GM18511 (cell line): ENCODE results near the gene SLC1A2.

Source experiments
- ATAC-seq: cut with Tn5 transposase; IDR thresholded peaks from one replicate; pipeline ENCODE4 v1.9.1; 2021; ENCODE audit warnings: mild to moderate bottlenecking, moderate library complexity; ENCODE audit not compliant: unreplicated experiment

Gene SLC1A2

GRCh38 chr11:35248558-35249323 is 170.6 kb downstream of the SLC1A2 start:
- ATAC-seq: no peak

GRCh38 chr11:35247863-35248262 is 171.5 kb downstream of the SLC1A2 start:
- no peak for ATAC-seq

GRCh38 chr11:35247428-35247827 is 171.9 kb downstream of the SLC1A2 start:
- ATAC-seq: no peak

- ATAC-seq: no peak
Observed at GRCh38 chr11:35246745-35247144, 172.6 kb downstream of the SLC1A2 start.

DNA sequence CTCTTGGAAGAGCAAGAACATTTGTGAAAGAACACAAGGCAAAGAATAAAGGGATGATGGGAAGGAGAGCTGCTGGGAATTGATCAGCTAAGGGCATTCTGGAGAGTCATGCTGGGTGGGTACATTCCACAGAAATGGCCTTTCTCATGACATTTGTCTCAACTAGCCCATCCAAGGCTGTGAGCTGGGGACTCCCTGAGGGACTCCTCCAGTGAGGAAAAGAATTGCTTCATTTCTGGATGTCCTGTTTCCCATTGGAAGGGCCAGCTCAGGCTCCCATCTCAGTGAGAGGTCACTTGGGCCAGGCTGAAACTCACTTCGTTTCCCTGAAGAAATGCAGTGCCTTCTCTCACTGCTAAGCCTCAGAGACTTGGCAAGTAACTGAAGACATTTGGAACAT is 173.6 kb downstream of the SLC1A2 start:
- ATAC-seq: no peak

GRCh38 chr11:35245056-35245455 is 174.3 kb downstream of the SLC1A2 start:
- ATAC-seq: no peak

- ATAC-seq: no peak
Observed at GRCh38 chr11:35243774-35244173, 175.6 kb downstream of the SLC1A2 start.

GRCh38 chr11:35242412-35243242 is 176.7 kb downstream of the SLC1A2 start:
- ATAC-seq: no peak

DNA sequence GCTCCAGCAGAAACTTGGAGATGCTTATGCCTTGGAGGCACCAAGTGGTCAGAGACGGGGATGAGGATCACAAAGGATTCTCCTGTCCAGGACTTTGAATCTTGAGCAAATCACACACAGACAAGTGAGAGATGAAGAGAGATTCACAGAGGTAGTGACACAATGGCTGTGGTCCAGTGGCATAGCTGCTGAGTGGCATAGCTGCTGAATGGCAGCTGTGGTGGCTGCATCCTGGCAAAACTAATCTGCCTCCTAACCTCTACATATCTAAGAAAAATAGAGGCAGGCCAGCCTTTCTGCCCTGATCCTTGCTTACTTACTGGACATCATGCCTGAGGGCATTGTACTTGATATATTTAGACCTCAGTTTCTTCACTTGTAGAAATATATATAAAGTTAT is 177.8 kb downstream of the SLC1A2 start:
- no peak for ATAC-seq

DNA sequence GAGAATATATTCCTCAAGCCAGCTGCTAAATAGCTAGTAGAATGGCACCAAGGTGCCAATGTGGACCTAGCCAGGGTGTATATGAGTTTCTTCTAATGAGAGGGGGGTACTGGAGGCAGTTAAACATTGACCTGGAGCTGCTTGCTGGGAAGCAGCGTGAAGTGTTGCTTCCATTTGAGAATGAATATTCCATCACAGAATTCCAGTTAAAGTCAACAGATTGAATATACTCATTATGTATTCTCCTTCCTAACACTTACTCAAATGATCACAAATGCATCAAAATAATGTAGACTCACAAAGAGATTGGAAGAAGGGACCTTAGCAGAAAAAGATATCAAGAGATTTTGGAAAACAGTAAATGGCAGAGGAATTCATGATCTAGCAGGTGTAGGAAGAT is 178.3 kb downstream of the SLC1A2 start:
- ATAC-seq: no peak

- ATAC-seq: no peak
Observed at GRCh38 chr11:35239471-35240075, 179.8 kb downstream of the SLC1A2 start.

GRCh38 chr11:35238882-35239281 is 180.5 kb downstream of the SLC1A2 start:
- ATAC-seq: no peak

GRCh38 chr11:35237860-35238715 is 181.3 kb downstream of the SLC1A2 start:
- no peak for ATAC-seq

DNA sequence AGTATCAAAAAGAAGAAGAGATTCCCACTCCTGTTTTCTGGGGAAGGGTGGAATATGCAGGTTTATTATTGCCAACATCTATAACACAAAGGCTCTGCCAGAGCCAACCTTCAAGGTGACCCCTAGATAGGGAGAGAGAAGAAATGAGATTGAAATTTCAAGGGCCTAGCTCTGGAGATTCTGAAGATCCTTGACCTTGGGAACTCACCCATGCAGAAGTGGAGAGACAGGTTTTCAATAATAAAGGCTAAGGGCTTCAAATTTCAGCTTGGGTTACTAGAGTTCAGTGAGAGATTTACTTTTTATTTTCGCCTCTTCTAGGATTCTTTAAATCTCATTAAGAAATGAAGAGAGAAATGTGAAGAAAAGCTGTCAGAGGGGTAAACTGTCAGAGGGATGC is 182.0 kb downstream of the SLC1A2 start:
- no peak for ATAC-seq

DNA sequence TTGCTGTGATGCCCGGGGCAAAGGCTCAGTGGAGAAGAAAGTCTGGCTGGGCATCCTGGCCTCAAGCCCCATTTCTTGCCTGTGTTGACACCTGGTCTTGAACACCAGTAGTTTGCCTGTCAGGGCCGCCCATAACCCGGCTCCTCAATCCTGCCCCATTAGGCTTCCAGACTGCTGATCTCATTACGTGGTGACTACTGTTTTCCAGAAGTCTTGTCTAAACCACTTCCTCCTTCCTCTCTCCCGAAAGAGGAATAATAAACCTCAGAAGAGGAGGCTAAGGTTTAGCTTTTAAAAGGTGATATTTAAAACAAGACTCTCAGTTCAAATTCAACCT is 182.7 kb downstream of the SLC1A2 start:
- ATAC-seq: no peak

DNA sequence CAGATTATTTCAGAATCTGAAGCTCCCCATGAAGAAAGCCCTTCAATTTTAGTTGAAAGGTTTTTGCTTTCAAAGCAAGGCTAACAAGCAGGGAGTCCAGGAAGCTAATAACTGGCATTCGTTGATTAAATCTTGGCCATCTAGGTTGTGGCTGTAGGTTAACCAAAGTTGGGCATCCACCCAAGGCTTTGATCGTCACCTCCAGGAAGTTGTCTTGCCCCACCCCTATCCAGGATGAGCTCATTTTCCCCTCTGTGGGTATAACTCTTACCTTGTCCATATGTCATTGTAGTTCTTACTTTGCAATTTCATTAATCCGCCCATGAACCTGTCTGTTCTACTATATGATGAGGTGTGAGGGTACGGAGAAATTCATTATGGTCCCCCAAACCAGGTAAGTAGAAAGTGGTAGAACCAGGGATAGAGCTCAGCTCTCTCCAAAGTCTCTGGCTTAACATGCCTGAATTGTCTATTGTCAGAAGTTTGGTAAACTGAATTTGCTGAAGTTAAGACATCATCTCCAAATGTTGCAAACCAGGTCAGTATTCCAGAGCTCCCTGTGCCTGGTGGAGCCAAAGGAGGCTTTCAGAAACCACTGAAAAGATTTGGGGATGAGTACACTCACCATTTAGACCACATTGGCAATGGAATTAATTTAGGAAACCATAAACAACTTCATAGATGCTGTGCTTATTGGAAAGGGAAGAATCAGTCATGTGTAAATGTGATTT is 183.3 kb downstream of the SLC1A2 start:
- no peak for ATAC-seq

- ATAC-seq: no peak
Observed at GRCh38 chr11:35235498-35235897, 183.9 kb downstream of the SLC1A2 start.

- ATAC-seq: no peak
Observed at GRCh38 chr11:35235157-35235468, 184.2 kb downstream of the SLC1A2 start.

DNA sequence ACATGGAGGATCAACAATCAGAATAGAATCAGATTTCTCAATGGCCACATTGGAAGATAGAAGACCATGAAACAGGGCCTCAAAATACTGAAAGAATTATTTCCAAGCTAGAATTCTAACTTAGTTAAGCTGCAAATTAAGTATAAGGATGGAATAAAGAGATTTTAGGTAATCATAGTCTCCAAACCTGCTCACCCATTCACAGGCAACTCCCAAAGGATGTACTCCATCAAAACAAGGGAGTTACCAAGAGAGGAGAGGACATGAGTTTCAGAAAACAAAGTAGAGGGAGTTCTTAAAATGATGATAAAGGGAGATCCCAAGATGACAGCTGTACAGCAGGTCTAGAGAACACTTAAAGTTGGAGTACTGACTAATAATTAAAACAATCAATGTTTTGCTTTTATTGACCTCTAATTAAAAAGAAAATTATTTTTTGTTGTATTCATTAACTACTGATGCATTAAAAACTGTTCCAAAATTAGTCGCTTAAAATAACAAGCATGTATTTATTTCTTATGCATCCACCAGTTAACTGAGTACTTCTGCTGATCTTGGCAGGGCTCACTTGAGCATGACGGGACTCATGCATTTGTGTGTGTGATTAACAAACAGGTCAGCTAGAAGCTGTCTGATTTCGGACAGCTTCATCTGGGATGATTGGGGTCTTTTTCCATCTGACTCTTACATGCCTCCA is 184.8 kb downstream of the SLC1A2 start:
- ATAC-seq: no peak

GRCh38 chr11:35233518-35233917 is 185.8 kb downstream of the SLC1A2 start:
- ATAC-seq: no peak
